HepG2 (cell line): ENCODE measurements around the gene KDM2B. TPM values are rescaled to one million over a fixed set of nuclear protein-coding genes. Genes with fewer than 3 reads are reported as not detected.

Experiments
- AGO2 ChIP-seq: fragments of 200-400 bp; formaldehyde crosslinking; optimal IDR thresholded peaks from 2 replicates; pipeline ENCODE3; 2017; ENCODE audit warnings: mild to moderate bottlenecking, low read depth, low read length, moderate library complexity
- ATF7 ChIP-seq, 2 experiments: fragments of 450-650 bp in 1 of 2; sonication (generic) in 1 of 2; formaldehyde crosslinking in 1 of 2; IDR thresholded peaks; 2 replicates each; pipeline versions ENCODE4 v1.4.0 to v1.6.1; 2016 to 2020; ENCODE audit warnings: antibody characterized with exemption in 1 of 2, mild to moderate bottlenecking in 1 of 2, missing genetic modification reagents in 1 of 2
- CREBL2 ChIP-seq: sonication (generic); formaldehyde crosslinking; IDR thresholded peaks from 2 replicates; pipeline ENCODE4 v1.8.1; 2023; ENCODE audit warnings: missing genetic modification reagents, mild to moderate bottlenecking, borderline replicate concordance
- E2F1 ChIP-seq: sonication (generic); formaldehyde crosslinking; IDR thresholded peaks from 2 replicates; pipeline ENCODE4 v1.5.0; 2020; ENCODE audit warnings: missing genetic modification reagents
- FIP1L1 ChIP-seq: fragments of 200-400 bp; formaldehyde crosslinking; IDR thresholded peaks from 2 replicates; pipeline ENCODE4 v1.6.1; 2018; ENCODE audit warnings: low read depth, mild to moderate bottlenecking, low read length, moderate library complexity, borderline replicate concordance; ENCODE audit not compliant: insufficient read depth
- FOXM1 ChIP-seq: sonication (generic); formaldehyde crosslinking; IDR thresholded peaks from 2 replicates; pipeline ENCODE4 v1.5.0; 2020; ENCODE audit warnings: missing genetic modification reagents
- GFI1 ChIP-seq: sonication (generic); formaldehyde crosslinking; IDR thresholded peaks from 2 replicates; pipeline ENCODE4 v1.5.0; 2020; ENCODE audit warnings: missing genetic modification reagents, mild to moderate bottlenecking, borderline replicate concordance
- HOMEZ ChIP-seq: IDR thresholded peaks from 2 replicates; pipeline ENCODE4 v1.6.1; 2016; ENCODE audit warnings: low read depth
- KDM1A ChIP-seq: IDR thresholded peaks from 2 replicates; pipeline ENCODE4 v1.6.1; 2016; ENCODE audit warnings: missing compliant biosample characterization
- MEIS1 ChIP-seq: sonication (generic); formaldehyde crosslinking; IDR thresholded peaks from 2 replicates; pipeline ENCODE4 v1.9.0; 2021; ENCODE audit warnings: mild to moderate bottlenecking, missing genetic modification reagents, moderate library complexity, borderline replicate concordance
- PITX1 ChIP-seq: sonication (generic); formaldehyde crosslinking; IDR thresholded peaks from 2 replicates; pipeline ENCODE4 v1.5.1; 2020; ENCODE audit warnings: mild to moderate bottlenecking, missing genetic modification reagents
- RARA ChIP-seq: IDR thresholded peaks from 2 replicates; pipeline ENCODE4 v1.6.1; 2016; ENCODE audit warnings: missing genetic modification reagents, missing compliant biosample characterization
- RORA ChIP-seq: sonication (generic); formaldehyde crosslinking; IDR thresholded peaks from 2 replicates; pipeline ENCODE4 v1.5.0; 2020; ENCODE audit warnings: mild to moderate bottlenecking, missing genetic modification reagents, moderate library complexity
- TEAD3 ChIP-seq: optimal IDR thresholded peaks from 2 replicates; pipeline ENCODE3; 2016; ENCODE audit warnings: borderline replicate concordance
- ZBTB2 ChIP-seq: sonication (generic); formaldehyde crosslinking; IDR thresholded peaks from 2 replicates; pipeline ENCODE4 v1.8.0; 2022; ENCODE audit warnings: low read depth, missing genetic modification reagents
- ZNF224 ChIP-seq: sonication (generic); formaldehyde crosslinking; IDR thresholded peaks from 2 replicates; pipeline ENCODE4 v1.5.0; 2020; ENCODE audit warnings: mild to moderate bottlenecking, missing genetic modification reagents
- ZNF282 ChIP-seq: fragments of 450-650 bp; IDR thresholded peaks from 2 replicates; pipeline ENCODE4 v1.6.1; 2018; ENCODE audit not compliant: partially characterized antibody
- ZNF570 ChIP-seq: sonication (generic); formaldehyde crosslinking; IDR thresholded peaks from 2 replicates; pipeline ENCODE4 v1.4.0; 2020; ENCODE audit warnings: mild to moderate bottlenecking, missing genetic modification reagents, borderline replicate concordance
- ZNF639 ChIP-seq: conservative IDR thresholded peaks from 2 replicates; pipeline ENCODE4 v1.6.1; 2018; ENCODE audit warnings: missing genetic modification reagents
- polyA plus RNA-seq, 8 experiments: library from polyadenylated mRNA; depleted of rRNA in 3 of 8; stranded (reverse) in 7 of 8; unstranded in 1 of 8; fragments of >200 nt; fragmentation: Illumina TruSeq in 4 of 8; extraction: Trizol in 4 of 8; gene quantifications; 2 replicates each; pipeline versions ENCODE4 v1.2.1 to v1.2.3, GENCODE V29; 2011 to 2016; ENCODE audit warnings: low read depth in 4 of 8, missing spikeins in 1 of 8, mixed read lengths in 1 of 8; ENCODE audit not compliant: insufficient read depth in 1 of 8
- total RNA-seq, 5 experiments: library from RNA; depleted of rRNA; stranded (reverse); fragments of >200 nt; fragmentation: Illumina TruSeq; extraction: Trizol; gene quantifications; 2 replicates each; pipeline ENCODE4 v1.2.3, GENCODE V29; 2016; ENCODE audit warnings: low read depth in 1 of 5

Gene KDM2B
- total and polyA plus RNA-seq, 2 of the 13 experiments (the other 11 are each of a cell fraction or from before 2014, with no cell fraction given), result 17.5 to 26.1 TPM

- TF ChIP-seq HOMEZ (CRISPR knock-in tag) (peak; percentile 60; the same call in 1 of the 2 replicates), ZNF570 (no peak), TEAD3 (CRISPR knock-in tag) (peak; percentile 81), GFI1 (0 out of 2 replicates have a peak, but pooled peaks have one; percentile 33), AGO2 (no peak), FIP1L1 (no peak), CREBL2 (no peak), KDM1A (CRISPR knock-in tag) (no peak), ZBTB2 (CRISPR knock-in tag) (no peak), PITX1 (CRISPR knock-in tag) (peak; percentile 17; the same call in 1 of the 2 replicates), ZNF282 (no peak), FOXM1 (CRISPR knock-in tag) (no peak; the same call in 1 of the 2 replicates), E2F1 (0 out of 2 replicates have a peak, but pooled peaks have one; percentile 52), ATF7 (IDR thresholded peaks at IDR 0.05) (no peak), ATF7 (CRISPR knock-in tag; IDR thresholded peaks at IDR 0.05) (no peak), ZNF224 (CRISPR knock-in tag) (no peak), RARA (CRISPR knock-in tag) (peak; percentile 79), ZNF639 (peak; percentile 59; the same call in 1 of the 2 replicates), RORA (no peak), MEIS1 (CRISPR knock-in tag) (peak; percentile 49; the same call in 1 of the 2 replicates)
These were observed 64.3 kb downstream of the KDM2B start (continued) for GRCh38 chr12:121516437-121517011.
